ENCODE results near the gene HLA-DQA1. TPM values are rescaled to one million over a fixed set of nuclear protein-coding genes. Genes with fewer than 3 reads are reported as not detected.
"Not testable (repeated sequence)": the region's sequence is repeated elsewhere in the genome, so short reads cannot be mapped to it uniquely, and the experiment has no call there.

HLA-DQA1 gene
- total RNA-seq, 1 donor from 2014 or later = not detected

DNA sequence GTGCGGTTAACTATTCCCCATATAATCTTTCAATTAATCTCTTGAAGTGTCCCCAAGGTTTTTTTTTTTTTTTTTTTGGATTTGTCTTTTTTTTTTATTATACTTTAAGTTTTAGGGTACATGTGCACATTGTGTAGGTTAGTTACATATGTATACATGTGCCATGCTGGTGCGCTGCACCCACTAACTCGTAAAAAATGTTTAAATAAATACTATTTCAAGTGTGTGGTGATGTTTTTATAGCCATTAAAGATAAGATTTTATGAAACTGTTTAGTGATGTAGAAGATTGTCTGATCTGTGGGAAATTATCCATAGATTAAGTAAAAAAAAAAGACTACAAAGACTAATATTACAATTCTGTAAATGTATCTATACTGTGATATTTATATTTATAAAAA lies 12.6 kb upstream of the HLA-DQA1 start:
- DNase-seq (ENCODE audit: low read depth) = no peak
- no peaks in the 10 kb centered on the region for H3K27me3 ChIP-seq (ENCODE audit: control insufficient read depth, insufficient read depth, low read length)
- TF ChIP-seq CTCF (IDR thresholded peaks at IDR 0.05; ENCODE audit: insufficient read depth, low read length, severe bottlenecking) = no peak
- no peak for FAIRE-seq
- no peaks in the 10 kb centered on the region for H3K36me3 ChIP-seq (ENCODE audit: control insufficient read depth, insufficient read depth, low read length)
- H3K4me3 ChIP-seq (ENCODE audit: low read depth, low read length) = no peak overlapping the region

- H3K36me3 ChIP-seq (ENCODE audit: control insufficient read depth, insufficient read depth, low read length) = no peaks in the 10 kb centered on the region
- TF ChIP-seq CTCF (IDR thresholded peaks at IDR 0.05; ENCODE audit: insufficient read depth, low read length, severe bottlenecking) = no peak
- DNase-seq (ENCODE audit: low read depth) (no peak), FAIRE-seq (no peak)
- H3K4me3 ChIP-seq (ENCODE audit: low read depth, low read length) = no peak overlapping the region
- H3K27me3 ChIP-seq (ENCODE audit: control insufficient read depth, insufficient read depth, low read length) = no peaks in the 10 kb centered on the region
These were observed 12.1 kb upstream of the HLA-DQA1 start for GRCh38 chr6:32625137-32625536.

DNA sequence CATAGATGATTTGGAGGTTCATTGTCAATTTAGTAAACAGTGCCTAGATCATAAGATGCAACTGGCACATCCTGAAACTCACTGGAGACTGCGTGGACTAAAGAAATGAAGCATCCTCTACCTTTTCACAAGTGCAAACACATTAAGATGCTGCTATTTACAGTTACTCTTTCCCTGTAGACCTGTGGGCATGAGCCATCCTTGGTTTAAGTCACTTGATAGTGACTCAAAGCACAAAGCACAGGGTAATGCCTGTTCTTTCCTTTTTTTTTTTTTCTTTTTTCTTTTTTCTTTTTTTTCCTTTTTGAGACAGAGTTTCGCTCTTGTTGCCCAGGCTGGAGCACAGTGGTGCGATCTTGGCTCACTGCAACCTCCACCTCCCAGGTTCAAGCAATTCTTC lies 10.0 kb upstream of the HLA-DQA1 start:
- no peaks in the 10 kb centered on the region for H3K36me3 ChIP-seq (ENCODE audit: control insufficient read depth, insufficient read depth, low read length)
- DNase-seq (ENCODE audit: low read depth) = no peak
- no peaks in the 10 kb centered on the region for H3K27me3 ChIP-seq (ENCODE audit: control insufficient read depth, insufficient read depth, low read length)
- TF ChIP-seq CTCF (IDR thresholded peaks at IDR 0.05; ENCODE audit: insufficient read depth, low read length, severe bottlenecking) = no peak
- FAIRE-seq = no peak
- H3K4me3 ChIP-seq (ENCODE audit: low read depth, low read length) = no peak overlapping the region

- no peak overlapping the region for H3K4me3 ChIP-seq (ENCODE audit: low read depth, low read length)
- FAIRE-seq (no peak), DNase-seq (ENCODE audit: low read depth) (peak; percentile 44)
- H3K27me3 ChIP-seq (ENCODE audit: control insufficient read depth, insufficient read depth, low read length) = no peaks in the 10 kb centered on the region
- no peaks in the 10 kb centered on the region for H3K36me3 ChIP-seq (ENCODE audit: control insufficient read depth, insufficient read depth, low read length)
- no peak for TF ChIP-seq CTCF (IDR thresholded peaks at IDR 0.05; ENCODE audit: insufficient read depth, low read length, severe bottlenecking)
These were observed 9.4 kb upstream of the HLA-DQA1 start for GRCh38 chr6:32627831-32628230.

- H3K36me3 ChIP-seq (ENCODE audit: control insufficient read depth, insufficient read depth, low read length); H3K27me3 ChIP-seq (ENCODE audit: control insufficient read depth, insufficient read depth, low read length); H3K4me3 ChIP-seq (ENCODE audit: low read depth, low read length); DNase-seq (ENCODE audit: low read depth); FAIRE-seq: not testable (repeated sequence)
These were observed 7.4 kb upstream of the HLA-DQA1 start for GRCh38 chr6:32629793-32630192.

GRCh38 chr6:32635526-32636123 lies 1.6 kb upstream of the HLA-DQA1 start:
- no peak for TF ChIP-seq CTCF (IDR thresholded peaks at IDR 0.05; ENCODE audit: insufficient read depth, low read length, severe bottlenecking)

More at GRCh38 chr6:32635526-32636123, 1.6 kb upstream of the HLA-DQA1 start:
- H3K36me3 ChIP-seq (ENCODE audit: control insufficient read depth, insufficient read depth, low read length) = no peaks in the 10 kb centered on the region
- H3K4me3 ChIP-seq (ENCODE audit: low read depth, low read length) = no peak overlapping the region
- no peak for FAIRE-seq
- no peaks in the 10 kb centered on the region for H3K27me3 ChIP-seq (ENCODE audit: control insufficient read depth, insufficient read depth, low read length)
- peak; percentile 45 for DNase-seq (ENCODE audit: low read depth)

Measured in bronchial epithelial cell (primary cell).